A204.1 (cell line): ENCODE data around the gene P2RX2.

Source experiments
- FAIRE-seq: peaks from 2 replicates; lab custom pipeline; 2012; peaks lifted over from hg19 to GRCh38; lab: Jason Lieb, UNC

Gene P2RX2

GRCh38 chr12:132620113-132620898, 1.7 kb downstream of the P2RX2 start:
- FAIRE-seq: no peak

GRCh38 chr12:132620899-132621656, 2.5 kb downstream of the P2RX2 start:
- FAIRE-seq: no peak

GRCh38 chr12:132621657-132622435, 3.3 kb downstream of the P2RX2 start:
- no peak for FAIRE-seq

DNA sequence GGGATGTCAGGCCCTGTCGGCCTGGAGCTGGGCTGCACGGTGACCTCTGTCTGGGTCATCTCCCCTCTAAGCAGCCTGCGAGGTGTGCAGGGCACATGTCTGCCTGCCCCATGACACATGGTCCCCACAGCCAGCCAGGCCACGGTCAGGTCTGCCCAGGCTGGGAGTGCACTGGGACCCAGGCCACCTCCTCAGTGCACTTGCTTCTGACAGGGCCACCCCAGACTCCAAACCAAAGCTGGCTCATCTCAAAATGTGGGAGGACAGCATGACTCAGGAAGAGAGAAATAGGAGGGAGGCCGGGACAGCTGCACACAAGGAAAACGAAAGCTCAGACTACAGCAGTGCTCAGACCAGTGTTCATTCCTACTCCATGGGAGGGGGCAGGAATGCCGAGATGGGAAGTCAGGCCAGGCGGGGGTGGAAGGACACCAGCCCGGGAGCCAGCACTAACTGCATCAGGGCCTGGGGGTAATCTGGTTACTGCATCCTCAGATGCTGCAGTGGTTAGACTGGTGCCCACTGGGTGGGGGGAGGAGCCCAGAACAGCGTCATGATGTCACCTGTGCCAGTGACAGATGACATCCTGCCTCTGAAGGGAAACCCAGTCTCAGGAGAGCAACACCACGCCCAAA, 4.0 kb downstream of the P2RX2 start:
- no peak for FAIRE-seq

GRCh38 chr12:132623072-132623869, 4.7 kb downstream of the P2RX2 start:
- FAIRE-seq: no peak

DNA sequence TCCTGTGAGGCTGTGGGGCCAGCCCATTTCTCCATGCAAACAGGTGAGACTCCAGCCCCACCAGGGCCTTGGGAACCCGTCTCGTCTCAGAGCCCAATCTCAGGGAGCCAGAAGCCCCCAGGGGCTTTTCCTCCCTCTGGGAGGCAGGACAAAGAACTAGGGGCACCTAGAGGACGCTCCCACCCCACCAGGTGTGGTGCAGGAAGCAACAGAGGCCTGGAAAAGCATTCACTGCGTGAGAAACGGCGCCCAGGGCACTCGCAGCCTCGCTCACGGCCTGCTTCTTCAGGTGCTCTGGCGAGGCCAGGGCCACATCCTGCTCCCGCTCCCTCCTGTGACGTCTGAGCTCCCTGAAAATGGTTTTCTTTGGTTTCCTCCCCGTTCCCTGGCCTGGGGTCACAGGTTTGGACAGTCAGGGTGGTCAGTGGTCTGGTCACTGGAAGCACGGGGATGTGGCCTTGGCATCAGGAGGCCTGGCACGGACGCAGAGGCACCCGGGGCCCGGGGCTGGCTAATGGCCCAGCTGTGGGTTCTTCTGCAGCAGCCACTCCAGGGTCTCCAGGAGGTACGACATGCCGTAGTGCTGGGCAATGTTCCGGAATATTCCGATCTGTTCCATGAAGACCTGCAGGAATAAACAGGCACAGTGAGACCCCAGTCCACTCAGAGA, 5.7 kb downstream of the P2RX2 start:
- FAIRE-seq: no peak

GRCh38 chr12:132624910-132625630, 6.5 kb downstream of the P2RX2 start:
- FAIRE-seq: no peak

DNA sequence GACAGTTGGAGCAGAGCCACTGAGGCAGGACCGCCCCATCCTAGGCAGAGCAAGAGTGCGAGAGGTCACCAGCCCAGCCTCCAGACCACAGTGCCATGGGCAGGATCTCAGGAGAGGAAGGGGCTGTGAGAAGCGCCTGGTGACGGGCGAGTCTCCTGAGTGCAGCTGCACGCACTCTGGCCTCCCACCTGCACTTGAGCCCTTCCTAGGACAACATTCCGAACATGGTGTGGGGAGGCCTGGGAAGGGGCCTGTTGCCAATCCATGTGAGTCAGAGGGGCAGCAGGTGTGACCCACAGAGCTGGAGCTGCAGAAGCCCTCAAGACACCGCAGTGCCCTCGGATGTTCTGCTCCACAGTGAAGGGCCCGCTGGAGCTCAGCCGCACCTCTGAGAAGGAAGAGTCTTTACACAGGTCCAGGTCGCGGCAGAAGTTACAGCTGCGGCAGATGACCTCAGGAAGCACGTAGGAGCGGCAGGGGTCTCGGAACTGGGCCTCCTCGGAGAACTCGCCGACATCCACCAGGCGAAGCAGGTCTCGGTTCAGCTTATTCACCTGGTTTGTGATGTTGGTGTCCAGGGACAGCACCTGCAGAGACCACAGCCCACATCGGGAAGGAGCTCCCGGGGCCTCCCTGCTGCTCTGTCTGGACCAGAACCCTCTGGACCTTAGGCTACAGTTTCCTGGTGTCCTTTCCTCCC, 7.3 kb downstream of the P2RX2 start:
- no peak for FAIRE-seq

DNA sequence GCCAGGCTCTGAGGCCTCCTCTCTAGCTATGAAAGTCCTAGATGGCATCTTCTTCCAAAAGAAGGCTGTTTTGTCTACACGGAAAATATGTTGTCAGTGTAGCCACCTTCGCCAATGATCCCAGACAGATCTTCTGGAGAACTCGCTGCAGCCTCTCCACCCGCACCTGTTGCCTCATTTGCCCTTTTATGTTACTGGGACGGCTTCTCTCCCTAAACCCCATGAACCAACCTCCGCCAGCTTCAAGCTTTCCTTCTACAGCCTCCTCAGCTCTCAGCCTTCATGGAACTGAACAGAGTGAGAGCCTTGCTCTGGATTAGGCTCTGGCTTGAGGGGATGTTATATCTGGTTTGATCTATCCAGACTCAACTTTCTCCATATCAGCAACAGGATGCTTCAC, 10.8 kb downstream of the P2RX2 start:
- FAIRE-seq: no peak

GRCh38 chr12:132630672-132631071, 12.1 kb downstream of the P2RX2 start:
- no peak for FAIRE-seq

- no peak for FAIRE-seq
Measured at GRCh38 chr12:132631666-132632065, 13.1 kb downstream of the P2RX2 start.

- no peak for FAIRE-seq
Measured at GRCh38 chr12:132632521-132633228, 14.1 kb downstream of the P2RX2 start.

DNA sequence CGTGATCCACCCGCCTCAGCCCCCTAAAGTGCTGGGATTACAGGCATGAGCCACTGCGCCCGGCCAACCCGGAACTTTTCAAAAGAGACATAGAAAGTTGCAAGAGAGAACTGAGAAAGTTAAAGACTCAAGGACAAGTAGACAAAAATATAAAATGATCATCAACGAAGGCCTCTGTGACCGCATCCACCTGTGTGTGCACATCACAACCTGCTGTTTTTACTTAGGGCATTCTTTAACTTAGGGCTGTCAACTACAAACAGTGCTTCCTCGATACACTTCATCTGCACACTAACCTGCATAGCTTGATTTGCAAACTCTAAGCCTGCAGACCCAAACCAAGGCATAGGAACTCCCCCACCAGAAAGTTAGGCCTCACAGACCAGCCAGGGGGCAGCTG, 14.8 kb downstream of the P2RX2 start:
- no peak for FAIRE-seq

DNA sequence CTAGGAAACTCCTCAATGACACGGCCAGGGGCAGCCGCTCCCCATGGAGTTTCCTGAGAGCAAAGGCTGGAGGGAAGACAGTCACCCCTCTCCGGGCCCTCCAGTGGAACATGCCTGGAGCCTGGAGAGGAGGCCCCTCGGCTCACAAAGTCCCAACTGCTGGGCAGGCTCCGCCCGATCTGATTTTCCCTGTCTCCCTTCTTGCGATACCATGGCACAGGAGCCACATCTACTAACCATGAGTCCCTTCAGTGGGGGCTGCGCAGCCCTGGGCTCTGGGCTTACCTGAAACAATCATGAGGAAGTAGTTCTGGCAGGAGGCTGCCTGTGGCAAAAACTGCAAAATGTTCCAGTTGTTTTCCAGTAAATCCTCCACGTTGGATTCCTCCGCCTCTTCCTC, 15.3 kb downstream of the P2RX2 start:
- FAIRE-seq: no peak

- no peak for FAIRE-seq
Measured at GRCh38 chr12:132634411-132634990, 15.9 kb downstream of the P2RX2 start.

DNA sequence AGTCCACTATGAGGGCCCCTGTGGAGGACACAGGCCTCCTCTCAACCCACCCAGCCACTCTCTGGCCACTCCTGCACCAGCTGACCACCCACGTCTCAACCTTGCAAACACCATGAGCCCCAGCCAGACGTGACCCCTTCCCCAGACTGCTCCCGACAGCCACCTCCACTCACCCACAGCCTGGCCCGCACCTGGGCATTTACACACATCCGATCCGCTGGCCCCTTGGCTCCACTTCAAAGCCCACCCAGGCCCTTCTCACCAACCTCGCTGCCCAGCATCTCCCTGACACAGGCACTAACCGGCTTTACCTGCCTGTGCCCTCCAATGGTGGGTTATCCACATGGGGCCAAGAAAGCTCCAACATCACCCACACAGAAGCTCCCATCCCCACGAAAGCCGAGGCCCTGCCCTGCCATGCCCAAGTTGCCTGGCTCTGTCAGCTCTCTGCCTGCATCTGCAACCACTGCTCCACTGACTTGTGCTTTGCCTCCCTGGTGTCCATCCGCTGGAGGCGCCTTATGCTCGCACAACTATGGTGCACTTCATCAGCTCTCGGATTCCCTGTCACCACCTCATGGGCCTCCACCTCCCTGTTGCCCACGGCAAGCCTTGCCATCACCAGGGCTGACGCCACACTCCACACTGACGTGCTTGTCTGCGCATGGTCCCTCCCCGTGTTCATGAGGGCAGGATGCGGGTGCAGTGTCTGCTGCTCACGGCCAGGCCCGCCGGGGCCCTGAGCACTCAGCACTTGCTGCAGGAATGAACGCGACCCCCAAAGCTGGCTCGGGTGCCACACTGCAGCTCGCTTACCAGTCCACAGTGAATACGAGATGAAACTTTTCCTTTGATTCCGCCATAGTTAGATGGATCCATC, 16.7 kb downstream of the P2RX2 start:
- FAIRE-seq: no peak

DNA sequence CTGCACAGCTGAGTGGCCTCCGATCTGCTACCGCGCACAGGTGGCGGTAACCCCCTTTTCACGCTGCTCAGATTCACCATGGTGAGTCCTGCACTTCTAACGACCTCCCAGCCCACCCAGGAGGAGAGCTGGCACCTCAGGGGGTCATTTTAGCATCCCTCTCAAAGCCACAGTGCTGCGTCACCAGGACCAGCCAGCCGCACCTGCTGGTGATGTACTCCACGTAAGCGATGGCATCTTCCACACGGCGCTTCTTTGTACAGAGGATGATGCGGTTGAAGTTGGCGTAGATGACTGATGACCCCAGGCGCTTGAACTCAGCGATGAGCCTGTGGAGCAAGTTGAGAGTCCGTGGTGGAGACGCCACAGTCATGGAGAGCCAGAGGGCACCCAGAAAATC, 19.2 kb downstream of the P2RX2 start:
- FAIRE-seq: no peak
